Peyer's patch (tissue), 4 donors: ENCODE measurements around the gene CD40.

Source experiments
- POLR2A ChIP-seq, 2 donors: fragments of 450-650 bp; IDR thresholded peaks; one replicate each; pipeline ENCODE4 v1.5.1; 2017; ENCODE audit warnings: antibody characterized with exemption in 2 of 2, mild to moderate bottlenecking in 2 of 2, moderate library complexity in 2 of 2
- TF ChIP-seq, protein P1 (sequence below), 6 experiments: fragments of 450-650 bp in 4 of 6; fragments of 200-600 bp in 2 of 6; sonication (generic) in 1 of 6; IDR thresholded peaks; one replicate each; pipeline ENCODE4 v1.5.1; 2017 to 2019; ENCODE audit warnings: antibody characterized with exemption in 6 of 6, mild to moderate bottlenecking in 3 of 6, moderate library complexity in 1 of 6

DNA sequence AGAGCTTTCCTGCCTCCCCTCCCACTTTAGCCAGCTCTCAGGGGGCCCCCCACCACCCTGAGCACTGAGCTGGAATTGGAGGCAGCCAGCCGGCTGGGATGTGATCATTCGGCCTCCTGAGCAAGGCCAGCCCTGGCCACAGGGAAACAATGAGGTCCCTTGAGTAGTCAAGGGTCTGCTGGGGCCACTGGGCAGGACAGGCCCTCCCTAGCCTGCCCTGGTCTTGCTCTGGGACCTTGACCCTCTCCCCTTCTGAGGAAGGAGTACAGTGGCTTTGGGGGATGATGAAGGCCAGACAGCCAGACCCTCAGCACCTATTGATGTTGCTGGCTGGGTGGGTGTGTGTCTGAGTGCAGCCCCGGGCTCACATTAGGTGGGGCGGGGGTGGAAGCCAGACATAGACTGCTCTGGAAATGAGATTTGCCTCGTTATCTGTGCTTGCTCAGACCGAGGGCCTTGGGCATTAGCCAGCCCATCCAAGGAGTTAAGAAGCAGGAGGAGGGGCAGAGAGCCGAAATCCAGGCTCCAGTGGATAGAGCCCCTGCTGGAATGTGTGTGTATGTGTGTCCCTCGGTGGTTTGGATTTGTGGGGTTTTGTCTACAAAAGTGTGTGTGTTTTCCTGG lies 21.3 kb downstream of the CD40 start:
- TF ChIP-seq, protein P1, sequence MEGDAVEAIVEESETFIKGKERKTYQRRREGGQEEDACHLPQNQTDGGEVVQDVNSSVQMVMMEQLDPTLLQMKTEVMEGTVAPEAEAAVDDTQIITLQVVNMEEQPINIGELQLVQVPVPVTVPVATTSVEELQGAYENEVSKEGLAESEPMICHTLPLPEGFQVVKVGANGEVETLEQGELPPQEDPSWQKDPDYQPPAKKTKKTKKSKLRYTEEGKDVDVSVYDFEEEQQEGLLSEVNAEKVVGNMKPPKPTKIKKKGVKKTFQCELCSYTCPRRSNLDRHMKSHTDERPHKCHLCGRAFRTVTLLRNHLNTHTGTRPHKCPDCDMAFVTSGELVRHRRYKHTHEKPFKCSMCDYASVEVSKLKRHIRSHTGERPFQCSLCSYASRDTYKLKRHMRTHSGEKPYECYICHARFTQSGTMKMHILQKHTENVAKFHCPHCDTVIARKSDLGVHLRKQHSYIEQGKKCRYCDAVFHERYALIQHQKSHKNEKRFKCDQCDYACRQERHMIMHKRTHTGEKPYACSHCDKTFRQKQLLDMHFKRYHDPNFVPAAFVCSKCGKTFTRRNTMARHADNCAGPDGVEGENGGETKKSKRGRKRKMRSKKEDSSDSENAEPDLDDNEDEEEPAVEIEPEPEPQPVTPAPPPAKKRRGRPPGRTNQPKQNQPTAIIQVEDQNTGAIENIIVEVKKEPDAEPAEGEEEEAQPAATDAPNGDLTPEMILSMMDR (IDR thresholded peaks at IDR 0.05): no peak
- TF ChIP-seq POLR2A (IDR thresholded peaks at IDR 0.05): no peak
